Vagina (tissue), 2 donors: ENCODE measurements around the gene LPCAT1.

ENCODE experiments used
- POLR2A ChIP-seq, 2 donors: fragments of 450-650 bp; IDR thresholded peaks; one replicate each; pipeline ENCODE4 v1.6.1; 2017; ENCODE audit warnings: antibody characterized with exemption in 2 of 2, mild to moderate bottlenecking in 2 of 2, moderate library complexity in 2 of 2
- TF ChIP-seq, protein P1 (sequence below), 3 experiments: fragments of 450-650 bp in 2 of 3; fragments of 200-600 bp in 1 of 3; sonication (generic) in 1 of 3; IDR thresholded peaks; one replicate each; pipeline ENCODE4 v1.5.1; 2017 to 2019; ENCODE audit warnings: antibody characterized with exemption in 3 of 3, mild to moderate bottlenecking in 2 of 3, moderate library complexity in 2 of 3

DNA sequence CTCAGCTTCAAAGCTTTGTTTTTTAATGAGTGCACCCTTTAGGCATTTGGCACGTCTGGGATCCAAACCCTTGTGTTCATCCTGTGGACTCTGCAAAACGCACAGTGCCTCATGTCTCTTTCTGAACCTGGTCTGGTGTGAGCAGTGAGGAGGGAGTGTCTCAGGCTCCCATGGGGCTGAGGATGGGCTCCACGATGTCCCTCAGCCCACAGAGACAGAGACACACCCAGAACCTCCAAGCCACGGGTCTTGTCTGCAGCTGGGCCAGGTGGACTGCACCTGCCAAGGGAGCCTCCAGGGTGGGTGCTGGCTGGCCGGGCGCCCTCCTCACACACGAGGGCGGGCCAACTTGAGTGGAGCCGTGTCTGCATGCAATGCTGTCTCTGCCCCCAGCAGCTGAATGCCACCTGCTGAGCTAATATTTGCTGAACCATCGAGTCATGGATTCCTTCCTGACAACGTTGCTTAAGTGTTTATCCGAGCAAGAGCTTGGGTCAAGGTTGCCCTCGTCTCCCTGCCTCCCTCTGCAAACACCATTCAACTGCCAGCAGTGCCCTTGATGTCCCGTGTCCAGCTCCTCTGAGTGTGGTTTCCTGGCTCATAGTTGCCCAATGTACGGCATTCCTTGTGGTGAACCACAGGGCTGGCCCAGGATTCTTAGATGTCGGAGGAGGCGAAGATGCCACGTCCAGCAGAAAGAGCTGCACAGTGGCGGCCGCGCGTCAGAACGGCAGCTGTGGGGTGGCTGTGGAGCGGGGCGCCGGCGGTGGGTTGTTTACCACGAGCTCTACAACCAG is 31.4 kb upstream of the LPCAT1 start:
- no peak for TF ChIP-seq POLR2A (IDR thresholded peaks at IDR 0.05)
- TF ChIP-seq, protein P1, sequence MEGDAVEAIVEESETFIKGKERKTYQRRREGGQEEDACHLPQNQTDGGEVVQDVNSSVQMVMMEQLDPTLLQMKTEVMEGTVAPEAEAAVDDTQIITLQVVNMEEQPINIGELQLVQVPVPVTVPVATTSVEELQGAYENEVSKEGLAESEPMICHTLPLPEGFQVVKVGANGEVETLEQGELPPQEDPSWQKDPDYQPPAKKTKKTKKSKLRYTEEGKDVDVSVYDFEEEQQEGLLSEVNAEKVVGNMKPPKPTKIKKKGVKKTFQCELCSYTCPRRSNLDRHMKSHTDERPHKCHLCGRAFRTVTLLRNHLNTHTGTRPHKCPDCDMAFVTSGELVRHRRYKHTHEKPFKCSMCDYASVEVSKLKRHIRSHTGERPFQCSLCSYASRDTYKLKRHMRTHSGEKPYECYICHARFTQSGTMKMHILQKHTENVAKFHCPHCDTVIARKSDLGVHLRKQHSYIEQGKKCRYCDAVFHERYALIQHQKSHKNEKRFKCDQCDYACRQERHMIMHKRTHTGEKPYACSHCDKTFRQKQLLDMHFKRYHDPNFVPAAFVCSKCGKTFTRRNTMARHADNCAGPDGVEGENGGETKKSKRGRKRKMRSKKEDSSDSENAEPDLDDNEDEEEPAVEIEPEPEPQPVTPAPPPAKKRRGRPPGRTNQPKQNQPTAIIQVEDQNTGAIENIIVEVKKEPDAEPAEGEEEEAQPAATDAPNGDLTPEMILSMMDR (IDR thresholded peaks at IDR 0.05), result no peak
